Activated CD4-positive, alpha-beta T cell treated with anti-CD3 and anti-CD28 coated beads for 36 hours (primary cell): Measurements from ENCODE around the gene BRDT. TPM values are rescaled to one million over a fixed set of nuclear protein-coding genes. Genes with fewer than 3 reads are reported as not detected.

Experiments used
- ATAC-seq: fragments of 200-7000 bp; cut with Tn5 transposase; one replicate; pipeline ENCODE4 v1.10.0; 2021; ENCODE audit warnings: mild to moderate bottlenecking, moderate library complexity
- CTCF ChIA-PET: fragments of 350-600 bp; sonication (Branson Sonifier 250); formaldehyde crosslinking; loops from one replicate; lab custom pipeline; 2021; ENCODE audit warnings: antibody characterized with exemption; lab: Charles Lee
- POLR2A ChIA-PET: fragments of 350-600 bp; sonication (Branson Sonifier 250); formaldehyde crosslinking; loops from one replicate; lab custom pipeline; 2021; ENCODE audit warnings: antibody characterized with exemption, inconsistent platforms; lab: Charles Lee
- DNase-seq: peaks from one replicate; pipeline ENCODE4 v3.0.0-alpha.2; 2020
- H3K27ac Mint-ChIP-seq: one replicate; pipeline ENCODE4 v1.8.0; 2021; ENCODE audit warnings: mixed read lengths
- H3K27me3 Mint-ChIP-seq: one replicate; pipeline ENCODE4 v1.8.0; 2021; ENCODE audit warnings: mixed read lengths
- H3K36me3 Mint-ChIP-seq: one replicate; pipeline ENCODE4 v1.8.0; 2021; ENCODE audit warnings: low read depth, mixed read lengths
- H3K4me1 Mint-ChIP-seq: one replicate; pipeline ENCODE4 v1.8.0; 2021; ENCODE audit warnings: mixed read lengths
- H3K4me3 Mint-ChIP-seq: one replicate; pipeline ENCODE4 v1.8.0; 2021; ENCODE audit warnings: mild to moderate bottlenecking, moderate library complexity, mixed read lengths
- H3K9me3 Mint-ChIP-seq: one replicate; pipeline ENCODE4 v1.8.0; 2021; ENCODE audit warnings: low read depth, mixed read lengths
- intact Hi-C, 2 experiments: fragments of 100-400 bp; cut with DNase I in 1 of 2; cut with micrococcal nuclease in 1 of 2; formaldehyde crosslinking; loops; one replicate each; pipeline versions ENCODE4 v1.14.2 to v1.15.1; 2022 to 2024; cut with DNase I, micrococcal nuclease
- total RNA-seq, 2 experiments: library from RNA; stranded (reverse); gene quantifications; one replicate each; pipeline ENCODE4 v1.2.3, GENCODE V29; 2021

BRDT gene
- total RNA-seq, 2 experiments from 2014 or later = not detected

DNA sequence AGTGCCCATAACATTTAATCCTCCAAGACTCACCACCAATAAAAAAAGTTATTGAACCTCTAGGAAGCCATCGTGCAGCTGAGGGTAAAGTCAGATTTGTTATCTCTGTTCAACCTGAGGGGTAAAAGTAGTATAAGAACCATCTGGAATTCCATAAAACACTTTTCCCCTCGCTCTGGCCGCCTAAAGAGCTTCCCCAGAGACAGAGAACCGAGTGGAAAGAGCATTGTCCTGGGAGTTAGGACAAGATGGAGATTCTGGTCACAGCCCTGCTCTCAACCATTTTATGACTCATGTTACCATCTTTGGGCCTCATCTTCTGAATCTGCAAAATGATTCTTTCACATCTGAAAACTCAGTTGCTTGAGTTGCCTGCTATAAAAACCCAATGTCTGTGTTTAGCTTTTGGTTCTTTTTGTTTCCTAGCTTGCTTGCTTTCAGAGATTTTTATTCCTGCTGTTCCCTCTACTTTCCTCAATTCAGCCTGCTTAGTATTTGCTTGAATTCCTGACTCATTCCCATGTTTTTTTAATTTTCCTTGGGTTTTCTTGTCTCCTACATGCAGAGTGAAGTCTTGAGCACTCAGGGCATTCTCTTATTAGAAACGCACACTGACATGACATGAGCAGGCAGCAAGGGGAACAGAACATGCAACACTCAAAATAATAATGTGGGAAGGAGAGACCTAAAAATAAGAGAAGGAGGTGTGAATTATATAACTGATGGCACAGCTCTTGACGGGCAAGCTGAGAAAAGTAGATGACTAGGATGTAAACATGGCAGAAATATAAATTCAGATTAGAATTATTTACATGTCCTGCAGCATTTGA lies 82.3 kb downstream of the BRDT start:
- H3K4me3 Mint-ChIP-seq = no peak overlapping the region
- H3K27ac Mint-ChIP-seq = no peak overlapping the region
- H3K9me3 Mint-ChIP-seq = no peaks in the 10 kb centered on the region
- H3K27me3 Mint-ChIP-seq = peaks cover 25% of the 10 kb centered on the region
- POLR2A ChIA-PET = no interaction called here
- DNase-seq (no peak), ATAC-seq (no peak)
- H3K4me1 Mint-ChIP-seq = peaks cover 21% of the 10 kb centered on the region
- CTCF ChIA-PET = interaction anchor here (0.6 to 1.4 kb wide), 2 partner anchors 34 to 978 kb away, joined by 3 to 4 read pairs; no protein-coding TSS in a partner anchor
- intact Hi-C loops = no loop called here
- H3K36me3 Mint-ChIP-seq = no peaks in the 10 kb centered on the region

DNA sequence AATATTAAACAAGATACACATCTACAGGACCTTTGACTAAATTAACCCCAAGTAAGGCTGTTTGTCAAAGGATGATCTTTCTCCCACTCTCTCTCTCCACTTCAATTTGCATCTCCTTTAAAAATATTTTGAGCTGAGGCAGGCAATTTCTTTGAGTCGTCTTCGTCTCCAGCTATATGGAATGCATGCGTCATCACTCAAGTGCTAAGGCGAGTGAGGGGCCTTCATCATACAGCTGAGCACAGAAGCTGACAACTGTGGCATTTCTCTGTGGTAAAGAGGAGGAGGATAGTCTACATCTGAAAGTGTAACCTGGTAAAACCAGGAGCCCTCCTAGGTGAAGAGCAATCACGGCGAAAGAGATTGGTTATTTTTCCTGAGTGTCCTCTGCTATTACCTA lies 88.2 kb downstream of the BRDT start:
- DNase-seq (no peak), ATAC-seq (no peak)
- CTCF ChIA-PET = interaction anchor here (1.1 to 1.2 kb wide), 2 partner anchors 17 to 40 kb away, joined by 3 read pairs; no protein-coding TSS in a partner anchor
- no peaks in the 10 kb centered on the region for H3K9me3 Mint-ChIP-seq
- peaks cover 6% of the 10 kb centered on the region for H3K27me3 Mint-ChIP-seq
- intact Hi-C loops = no loop called here
- H3K36me3 Mint-ChIP-seq = no peaks in the 10 kb centered on the region
- POLR2A ChIA-PET = no interaction called here
- no peak overlapping the region for H3K4me3 Mint-ChIP-seq
- H3K27ac Mint-ChIP-seq = no peak overlapping the region
- no peaks in the 10 kb centered on the region for H3K4me1 Mint-ChIP-seq

DNA sequence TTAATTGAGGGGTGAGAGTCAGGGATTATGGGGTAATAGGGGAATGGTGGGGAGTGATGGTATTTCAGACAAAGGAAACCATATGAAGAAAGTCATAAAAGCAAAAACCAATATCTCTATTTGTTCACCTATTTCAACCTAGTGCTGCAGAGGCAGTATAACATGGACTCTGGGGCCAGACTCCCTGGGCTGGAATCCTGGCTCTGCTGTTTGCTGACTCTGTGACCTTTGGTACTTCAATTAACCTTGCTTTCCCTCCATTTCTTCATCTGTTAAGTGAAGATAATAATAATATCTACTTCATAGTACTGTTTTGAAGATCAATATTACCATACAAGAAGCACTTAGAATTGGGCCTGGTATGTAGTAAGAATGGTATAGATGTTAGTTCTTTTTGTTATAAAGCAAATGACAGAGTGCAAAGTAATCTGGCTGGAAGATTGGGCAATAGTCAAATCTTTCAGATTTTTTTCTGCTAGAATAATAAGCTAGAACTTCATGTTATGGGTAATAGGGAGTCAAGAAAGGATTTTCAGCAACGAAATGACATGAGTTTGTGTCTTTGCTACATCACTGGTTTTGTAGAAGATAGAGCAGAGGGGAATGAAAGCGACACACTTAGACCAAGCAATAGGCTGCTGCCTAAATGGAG lies 89.6 kb downstream of the BRDT start:
- DNase-seq (no peak), ATAC-seq (no peak)
- Mint-ChIP-seq H3K4me1 (no peaks in the 10 kb centered on the region), H3K27ac (no peak overlapping the region), H3K36me3 (no peaks in the 10 kb centered on the region), H3K4me3 (no peak overlapping the region), H3K9me3 (no peaks in the 10 kb centered on the region), H3K27me3 (peaks cover 6% of the 10 kb centered on the region)
- ChIA-PET POLR2A (no interaction called here), CTCF (no interaction called here)
- intact Hi-C loops = no loop called here

DNA sequence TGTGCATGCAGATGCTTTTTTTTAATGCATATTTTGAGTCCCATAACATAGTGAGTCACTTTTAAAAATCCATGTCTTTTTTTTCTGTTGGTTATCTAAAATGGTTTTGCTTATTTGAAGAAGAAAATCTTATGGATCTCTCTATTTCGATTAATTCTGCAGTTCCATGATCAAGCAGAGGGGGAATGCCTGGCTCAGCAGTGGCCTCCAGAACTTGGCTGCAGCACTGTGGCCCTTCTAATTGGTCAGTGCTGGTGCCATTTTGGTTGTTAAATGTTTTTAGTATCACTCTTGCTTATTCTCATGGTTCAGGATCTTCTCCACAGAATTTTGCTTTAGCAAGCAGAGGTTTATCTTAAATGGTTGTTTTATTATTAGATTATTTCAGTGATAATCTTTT lies 91.8 kb downstream of the BRDT start:
- no peaks in the 10 kb centered on the region for H3K4me1 Mint-ChIP-seq
- no peaks in the 10 kb centered on the region for H3K36me3 Mint-ChIP-seq
- ChIA-PET CTCF (interaction anchor here (1.2 kb wide), 1 partner anchor 603 kb away, joined by 3 read pairs; no protein-coding TSS in a partner anchor), POLR2A (no interaction called here)
- ATAC-seq (no peak), DNase-seq (no peak)
- no peak overlapping the region for H3K27ac Mint-ChIP-seq
- intact Hi-C loops = no loop called here
- H3K4me3 Mint-ChIP-seq = no peak overlapping the region
- H3K27me3 Mint-ChIP-seq = peaks cover 4% of the 10 kb centered on the region
- H3K9me3 Mint-ChIP-seq = no peaks in the 10 kb centered on the region

DNA sequence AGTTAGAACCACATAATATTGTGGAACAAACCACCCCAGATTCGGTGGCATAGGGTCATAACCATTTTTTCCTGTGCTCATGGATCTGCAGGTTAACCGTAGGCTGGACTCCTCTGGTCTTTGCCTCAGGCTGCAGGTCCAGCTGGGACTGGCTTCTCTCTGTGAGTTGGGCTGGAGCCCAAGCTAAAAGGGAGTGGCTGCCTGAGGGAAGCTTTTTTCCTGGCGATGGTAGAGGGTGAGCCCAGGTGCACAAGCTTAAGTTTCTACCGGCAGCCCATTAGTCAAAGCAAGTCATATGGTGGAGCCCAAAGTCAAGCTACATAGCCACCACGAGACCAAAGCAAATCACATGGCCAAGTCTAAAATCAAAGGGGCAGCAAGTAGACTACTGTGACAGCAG lies 94.4 kb downstream of the BRDT start:
- H3K4me1 Mint-ChIP-seq = no peaks in the 10 kb centered on the region
- intact Hi-C loops = no loop called here
- no peak for DNase-seq
- ATAC-seq = no peak
- H3K27me3 Mint-ChIP-seq = peaks cover 3% of the 10 kb centered on the region
- no peaks in the 10 kb centered on the region for H3K36me3 Mint-ChIP-seq
- CTCF ChIA-PET = interaction anchor here (0.6 kb wide), 2 partner anchors 16 to 956 kb away, joined by 3 to 5 read pairs; no protein-coding TSS in a partner anchor
- POLR2A ChIA-PET = no interaction called here
- no peak overlapping the region for H3K4me3 Mint-ChIP-seq
- no peak overlapping the region for H3K27ac Mint-ChIP-seq
- no peaks in the 10 kb centered on the region for H3K9me3 Mint-ChIP-seq

DNA sequence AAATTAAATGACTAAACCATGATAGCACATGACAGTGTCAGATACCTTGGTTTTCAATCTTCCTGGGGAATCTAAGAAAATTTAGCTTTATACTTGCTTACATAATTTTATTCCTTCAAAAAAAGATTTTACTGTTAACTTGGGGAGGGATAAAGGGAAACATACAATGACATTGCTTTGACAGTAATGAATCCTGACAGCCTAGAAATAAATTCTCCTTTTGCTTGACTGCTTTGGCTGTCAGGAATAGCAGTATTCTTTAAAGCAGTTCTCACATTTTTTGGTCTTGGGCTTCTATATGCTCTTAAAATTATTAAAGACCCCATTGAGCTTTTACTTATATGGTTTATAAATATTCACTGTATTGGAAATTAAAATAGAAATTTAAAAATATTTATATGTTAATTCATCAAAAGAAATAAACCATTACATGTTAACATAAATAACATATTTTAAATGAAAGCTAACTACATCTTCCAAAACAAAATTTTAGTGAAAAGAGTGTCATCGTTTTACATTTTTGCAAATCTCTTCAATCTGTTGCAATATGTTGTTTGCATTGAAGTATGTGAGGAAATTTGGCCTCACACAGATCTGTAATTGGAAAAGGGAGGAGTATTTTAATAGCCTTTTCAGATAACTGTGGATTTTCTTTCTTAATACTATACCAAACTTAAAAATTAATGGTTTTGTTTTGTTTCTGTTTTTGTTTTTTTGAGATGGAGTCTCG lies 96.7 kb downstream of the BRDT start:
- no peak for DNase-seq
- ChIA-PET CTCF (interaction anchor here (0.6 to 1.7 kb wide), 4 partner anchors 8 to 247 kb away, joined by 3 to 5 read pairs (median 4); no protein-coding TSS in a partner anchor), POLR2A (no interaction called here)
- Mint-ChIP-seq H3K4me3 (no peak overlapping the region), H3K36me3 (no peaks in the 10 kb centered on the region), H3K27ac (no peak overlapping the region), H3K27me3 (peaks cover 3% of the 10 kb centered on the region), H3K9me3 (no peaks in the 10 kb centered on the region), H3K4me1 (no peaks in the 10 kb centered on the region)
- no peak for ATAC-seq
- intact Hi-C loops = no loop called here

- no peaks in the 10 kb centered on the region for H3K4me1 Mint-ChIP-seq
- intact Hi-C loops = no loop called here
These were observed 102.7 kb downstream of the BRDT start for GRCh38 chr1:92051948-92052347.

More at GRCh38 chr1:92051948-92052347, 102.7 kb downstream of the BRDT start:
- ChIA-PET POLR2A (no interaction called here), CTCF (interaction anchor here (0.7 to 1.1 kb wide), 3 partner anchors 12 to 457 kb away, joined by 3 read pairs; no protein-coding TSS in a partner anchor)
- ATAC-seq = no peak
- no peaks in the 10 kb centered on the region for H3K9me3 Mint-ChIP-seq
- H3K27me3 Mint-ChIP-seq = no peaks in the 10 kb centered on the region
- no peak overlapping the region for H3K4me3 Mint-ChIP-seq
- no peak for DNase-seq
- H3K36me3 Mint-ChIP-seq = no peaks in the 10 kb centered on the region
- H3K27ac Mint-ChIP-seq = no peak overlapping the region

Other genes starting within 250 kb of the BRDT start
- gene TGFBR3, start 63.2 kb upstream of the BRDT start, total RNA-seq = 1 to 10 TPM; 4.2 to 4.5 TPM
- gene EPHX4, start 80.6 kb downstream of the BRDT start, total RNA-seq = 1 to 10 TPM in 1 of 2 experiments, under 1 TPM in 1; 0.94 to 1.0 TPM
- gene SETSIP, start 126.0 kb downstream of the BRDT start, total RNA-seq = not detected
- 1 to 10 TPM; 1.8 to 2.4 TPM for gene BTBD8, start 130.9 kb downstream of the BRDT start, total RNA-seq